ENCODE data around the gene PTPN14. TPM values are rescaled to one million over a fixed set of nuclear protein-coding genes. Genes with fewer than 3 reads are reported as not detected.
A peak's percentile ranks its signal among the peaks of the same experiment; 100 is the strongest.

Gene PTPN14
- total RNA-seq, 1 experiment from 2014 or later = 88.4 TPM

DNA sequence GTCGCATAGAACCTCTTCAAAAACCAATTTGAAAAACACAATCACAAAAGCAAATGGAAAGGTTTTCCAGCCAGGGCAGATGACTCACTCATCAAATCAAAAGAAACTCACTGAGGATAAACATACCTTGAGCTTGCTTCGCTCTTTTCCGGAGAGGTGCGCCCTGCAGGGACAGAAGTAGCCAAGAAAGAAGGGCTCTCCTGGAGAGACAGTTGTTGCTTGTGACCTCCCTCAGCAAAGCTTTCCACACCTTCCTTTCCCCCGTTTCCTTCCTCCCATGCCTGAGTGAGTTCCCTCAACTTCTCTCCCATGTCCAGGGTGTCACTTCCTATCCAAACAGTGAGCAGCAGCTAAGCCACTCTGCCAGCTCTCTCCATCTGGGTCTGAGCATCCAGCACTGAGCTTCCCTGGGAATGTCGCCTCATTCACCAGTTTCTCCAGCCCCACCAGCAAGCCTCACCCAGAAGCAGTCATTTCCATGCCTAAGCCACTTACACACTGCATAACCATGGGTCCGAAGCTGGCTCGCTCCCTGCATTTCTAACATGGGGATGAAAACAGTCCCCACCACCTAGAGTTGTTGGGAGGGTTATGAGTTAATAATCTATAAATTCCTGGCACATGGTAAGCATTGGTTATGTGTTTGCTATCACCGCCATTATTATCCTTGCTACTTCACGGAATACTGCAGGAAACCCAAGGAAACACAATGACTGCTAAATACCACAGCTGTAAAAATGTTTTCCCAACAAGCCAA lies 75.0 kb downstream of the PTPN14 start (continued):
- TF ChIP-seq, protein P1, sequence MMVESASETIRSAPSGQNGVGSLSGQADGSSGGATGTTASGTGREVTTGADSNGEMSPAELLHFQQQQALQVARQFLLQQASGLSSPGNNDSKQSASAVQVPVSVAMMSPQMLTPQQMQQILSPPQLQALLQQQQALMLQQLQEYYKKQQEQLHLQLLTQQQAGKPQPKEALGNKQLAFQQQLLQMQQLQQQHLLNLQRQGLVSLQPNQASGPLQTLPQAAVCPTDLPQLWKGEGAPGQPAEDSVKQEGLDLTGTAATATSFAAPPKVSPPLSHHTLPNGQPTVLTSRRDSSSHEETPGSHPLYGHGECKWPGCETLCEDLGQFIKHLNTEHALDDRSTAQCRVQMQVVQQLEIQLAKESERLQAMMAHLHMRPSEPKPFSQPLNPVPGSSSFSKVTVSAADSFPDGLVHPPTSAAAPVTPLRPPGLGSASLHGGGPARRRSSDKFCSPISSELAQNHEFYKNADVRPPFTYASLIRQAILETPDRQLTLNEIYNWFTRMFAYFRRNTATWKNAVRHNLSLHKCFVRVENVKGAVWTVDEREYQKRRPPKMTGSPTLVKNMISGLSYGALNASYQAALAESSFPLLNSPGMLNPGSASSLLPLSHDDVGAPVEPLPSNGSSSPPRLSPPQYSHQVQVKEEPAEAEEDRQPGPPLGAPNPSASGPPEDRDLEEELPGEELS (CRISPR knock-in tag; IDR thresholded peaks at IDR 0.05) = no peak

DNA sequence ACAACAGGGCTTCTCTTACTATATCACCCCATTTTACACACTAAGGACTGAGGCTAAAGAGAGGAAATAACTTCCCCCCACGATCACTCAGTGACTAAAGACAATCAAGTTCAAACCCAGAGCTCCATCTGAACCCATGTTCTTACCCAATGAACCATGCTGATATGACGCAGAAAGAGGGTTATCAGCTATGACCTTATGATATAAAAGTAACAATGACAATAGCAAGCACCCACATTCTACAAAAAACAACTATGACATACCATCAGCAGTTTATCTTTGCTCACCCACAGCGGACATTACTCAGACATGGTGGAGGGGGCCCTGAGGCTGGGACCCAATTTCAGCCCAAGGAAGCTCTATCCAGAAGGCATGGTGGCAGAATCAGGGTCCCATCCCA lies 75.7 kb downstream of the PTPN14 start:
- Mint-ChIP-seq H3K9me3 (no peaks in the 10 kb centered on the region), H3K27ac (0 out of 2 replicates have a peak overlapping the region, but pooled peaks have one; percentile 5), H3K4me3 (no peak overlapping the region), H3K27me3 (ENCODE audit: low read depth) (no peaks in the 10 kb centered on the region), H3K4me1 (peaks cover 69% of the 10 kb centered on the region), H3K36me3 (no peaks in the 10 kb centered on the region)
- ChIA-PET POLR2A (interaction anchor here (1.5 kb wide), 1 partner anchor 75 kb away, joined by 5 read pairs; the partner anchor contains the start of gene PTPN14), CTCF (interaction anchor here (1.6 kb wide), 1 partner anchor 78 kb away, joined by 3 read pairs; no protein-coding TSS in a partner anchor)
- TF ChIP-seq EMX1 (CRISPR knock-in tag; IDR thresholded peaks at IDR 0.05) (no peak), ETV6 (CRISPR knock-in tag; IDR thresholded peaks at IDR 0.05) (no peak), NR1H2 (CRISPR knock-in tag; IDR thresholded peaks at IDR 0.05) (no peak), USF1 (CRISPR knock-in tag; IDR thresholded peaks at IDR 0.05) (no peak), AFF4 (CRISPR knock-in tag; IDR thresholded peaks at IDR 0.05; ENCODE audit: borderline replicate concordance) (no peak), TEAD4 (CRISPR knock-in tag; IDR thresholded peaks at IDR 0.05) (no peak), PRRX2 (CRISPR knock-in tag; IDR thresholded peaks at IDR 0.05) (no peak), ZSCAN18 (CRISPR knock-in tag; IDR thresholded peaks at IDR 0.05) (no peak), ZNF671 (CRISPR knock-in tag; IDR thresholded peaks at IDR 0.05) (no peak), NR3C1 (CRISPR knock-in tag; conservative IDR thresholded peaks at IDR 0.05; ENCODE audit: low read depth) (no peak), ZNF423 (CRISPR knock-in tag; IDR thresholded peaks at IDR 0.05) (no peak), SMAD4 (CRISPR knock-in tag; IDR thresholded peaks at IDR 0.05) (no peak), SOX15 (CRISPR knock-in tag; IDR thresholded peaks at IDR 0.05) (no peak), ZBTB43 (CRISPR knock-in tag; IDR thresholded peaks at IDR 0.05) (no peak)
- TF ChIP-seq, protein P2, sequence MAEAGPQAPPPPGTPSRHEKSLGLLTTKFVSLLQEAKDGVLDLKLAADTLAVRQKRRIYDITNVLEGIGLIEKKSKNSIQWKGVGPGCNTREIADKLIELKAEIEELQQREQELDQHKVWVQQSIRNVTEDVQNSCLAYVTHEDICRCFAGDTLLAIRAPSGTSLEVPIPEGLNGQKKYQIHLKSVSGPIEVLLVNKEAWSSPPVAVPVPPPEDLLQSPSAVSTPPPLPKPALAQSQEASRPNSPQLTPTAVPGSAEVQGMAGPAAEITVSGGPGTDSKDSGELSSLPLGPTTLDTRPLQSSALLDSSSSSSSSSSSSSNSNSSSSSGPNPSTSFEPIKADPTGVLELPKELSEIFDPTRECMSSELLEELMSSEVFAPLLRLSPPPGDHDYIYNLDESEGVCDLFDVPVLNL (CRISPR knock-in tag; IDR thresholded peaks at IDR 0.05; ENCODE audit: borderline replicate concordance, low read depth) = no peak
- TF ChIP-seq, protein P3, sequence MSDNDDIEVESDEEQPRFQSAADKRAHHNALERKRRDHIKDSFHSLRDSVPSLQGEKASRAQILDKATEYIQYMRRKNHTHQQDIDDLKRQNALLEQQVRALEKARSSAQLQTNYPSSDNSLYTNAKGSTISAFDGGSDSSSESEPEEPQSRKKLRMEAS (CRISPR knock-in tag; IDR thresholded peaks at IDR 0.05) = no peak
- TF ChIP-seq, protein P4, sequence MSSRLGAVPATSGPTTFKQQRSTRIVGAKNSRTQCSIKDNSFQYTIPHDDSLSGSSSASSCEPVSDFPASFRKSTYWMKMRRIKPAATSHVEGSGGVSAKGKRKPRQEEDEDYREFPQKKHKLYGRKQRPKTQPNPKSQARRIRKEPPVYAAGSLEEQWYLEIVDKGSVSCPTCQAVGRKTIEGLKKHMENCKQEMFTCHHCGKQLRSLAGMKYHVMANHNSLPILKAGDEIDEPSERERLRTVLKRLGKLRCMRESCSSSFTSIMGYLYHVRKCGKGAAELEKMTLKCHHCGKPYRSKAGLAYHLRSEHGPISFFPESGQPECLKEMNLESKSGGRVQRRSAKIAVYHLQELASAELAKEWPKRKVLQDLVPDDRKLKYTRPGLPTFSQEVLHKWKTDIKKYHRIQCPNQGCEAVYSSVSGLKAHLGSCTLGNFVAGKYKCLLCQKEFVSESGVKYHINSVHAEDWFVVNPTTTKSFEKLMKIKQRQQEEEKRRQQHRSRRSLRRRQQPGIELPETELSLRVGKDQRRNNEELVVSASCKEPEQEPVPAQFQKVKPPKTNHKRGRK (CRISPR knock-in tag; IDR thresholded peaks at IDR 0.05; ENCODE audit: borderline replicate concordance) = no peak
- TF ChIP-seq, protein P5, sequence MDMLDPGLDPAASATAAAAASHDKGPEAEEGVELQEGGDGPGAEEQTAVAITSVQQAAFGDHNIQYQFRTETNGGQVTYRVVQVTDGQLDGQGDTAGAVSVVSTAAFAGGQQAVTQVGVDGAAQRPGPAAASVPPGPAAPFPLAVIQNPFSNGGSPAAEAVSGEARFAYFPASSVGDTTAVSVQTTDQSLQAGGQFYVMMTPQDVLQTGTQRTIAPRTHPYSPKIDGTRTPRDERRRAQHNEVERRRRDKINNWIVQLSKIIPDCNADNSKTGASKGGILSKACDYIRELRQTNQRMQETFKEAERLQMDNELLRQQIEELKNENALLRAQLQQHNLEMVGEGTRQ (CRISPR knock-in tag; IDR thresholded peaks at IDR 0.05) = no peak
- TF ChIP-seq, protein P6, sequence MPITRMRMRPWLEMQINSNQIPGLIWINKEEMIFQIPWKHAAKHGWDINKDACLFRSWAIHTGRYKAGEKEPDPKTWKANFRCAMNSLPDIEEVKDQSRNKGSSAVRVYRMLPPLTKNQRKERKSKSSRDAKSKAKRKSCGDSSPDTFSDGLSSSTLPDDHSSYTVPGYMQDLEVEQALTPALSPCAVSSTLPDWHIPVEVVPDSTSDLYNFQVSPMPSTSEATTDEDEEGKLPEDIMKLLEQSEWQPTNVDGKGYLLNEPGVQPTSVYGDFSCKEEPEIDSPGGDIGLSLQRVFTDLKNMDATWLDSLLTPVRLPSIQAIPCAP (CRISPR knock-in tag; IDR thresholded peaks at IDR 0.05) = no peak
- no peak for ATAC-seq
- no peak for DNase-seq (ENCODE audit: low spot score)
